NCI-H748 treated with DMSO at 0.1 percent for 48 hours (cell line): ENCODE results near the gene TIGD3.

Experiments
- DNase-seq: peaks from one replicate; lab custom pipeline; 2025; lab: John Stamatoyannopoulos, UW

TIGD3 gene

DNA sequence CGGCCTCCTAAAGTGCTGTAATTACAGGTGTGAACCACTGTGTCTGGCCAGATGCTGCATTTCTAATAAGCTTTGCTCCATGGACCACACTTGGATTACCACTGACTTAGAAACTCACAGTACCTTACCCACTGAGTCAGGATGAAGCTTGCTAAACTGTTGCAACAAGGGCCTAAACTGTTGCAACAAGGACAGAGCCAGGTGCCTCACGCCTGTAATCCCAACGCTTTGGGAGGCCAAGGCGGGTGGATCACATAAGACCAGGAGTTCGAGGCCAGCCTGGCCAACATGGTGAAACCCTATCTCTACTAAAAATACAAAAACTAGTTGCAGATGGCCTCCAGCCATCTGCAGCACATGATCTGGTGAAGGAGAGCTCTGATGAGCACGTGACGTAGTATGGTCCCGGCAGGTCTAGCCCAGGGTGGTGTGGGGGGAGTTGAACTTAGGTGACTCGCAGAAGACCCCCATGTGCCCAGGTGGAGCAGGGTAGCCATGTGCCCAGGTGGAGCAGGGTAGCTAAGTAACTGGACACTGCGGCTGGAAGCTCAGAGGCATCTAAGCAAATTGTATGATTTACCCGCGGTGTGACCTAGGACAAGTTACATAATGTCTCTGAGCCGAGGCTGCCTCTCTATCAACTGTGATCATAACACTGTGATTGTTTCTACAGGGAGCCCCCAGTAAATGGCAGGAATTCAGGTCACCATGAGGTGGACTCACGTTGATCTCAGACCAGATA, 19.5 kb downstream of the TIGD3 start:
- no peak for DNase-seq

DNA sequence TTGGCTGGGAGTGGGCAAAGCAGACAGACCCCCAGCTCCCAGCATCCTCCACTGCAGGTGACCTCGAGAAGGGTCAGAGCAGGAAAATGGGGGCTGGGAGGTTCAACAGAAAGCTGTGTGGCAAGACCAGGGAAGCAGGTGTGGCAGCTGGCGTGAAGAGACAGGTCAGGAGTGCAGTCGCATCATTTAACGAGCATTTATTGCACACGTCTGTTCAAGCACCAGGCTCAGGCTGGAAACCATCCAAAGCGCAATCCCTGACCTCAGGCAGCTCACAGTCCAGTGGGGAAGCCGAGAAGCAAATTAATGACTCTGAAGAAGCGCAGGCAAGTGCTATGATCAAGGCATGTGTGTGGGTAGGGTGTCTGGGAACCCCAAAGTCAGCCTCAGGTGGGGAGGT, 20.5 kb downstream of the TIGD3 start:
- no peak for DNase-seq

DNA sequence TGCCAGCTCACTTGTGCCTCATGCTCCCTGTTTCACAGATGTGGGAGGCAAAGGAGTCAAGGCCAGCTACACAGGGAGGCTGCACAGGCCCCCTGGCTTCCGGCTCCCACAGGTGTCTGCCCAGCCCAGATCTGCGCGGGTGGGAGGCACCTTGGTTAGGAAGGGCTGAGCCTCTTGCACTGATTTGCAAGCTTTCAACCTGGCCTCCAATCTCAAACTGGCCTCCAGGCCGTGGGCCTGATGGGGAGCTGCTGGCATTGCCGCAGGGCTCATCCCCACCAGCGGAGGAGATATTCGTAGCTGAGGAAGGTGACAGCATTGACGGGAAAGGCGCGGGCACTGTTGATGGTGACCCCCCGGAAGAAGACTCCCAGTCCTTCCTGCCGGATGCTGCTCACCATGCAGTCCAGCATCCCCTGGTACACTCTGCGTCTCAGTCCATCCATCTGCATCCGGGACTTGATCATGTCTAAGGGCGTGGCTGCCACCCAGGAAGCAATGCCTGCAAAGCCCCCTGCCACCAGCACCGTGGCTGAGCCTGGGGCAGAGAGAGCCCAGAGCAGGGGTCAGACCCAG, 21.7 kb downstream of the TIGD3 start:
- DNase-seq = no peak

DNA sequence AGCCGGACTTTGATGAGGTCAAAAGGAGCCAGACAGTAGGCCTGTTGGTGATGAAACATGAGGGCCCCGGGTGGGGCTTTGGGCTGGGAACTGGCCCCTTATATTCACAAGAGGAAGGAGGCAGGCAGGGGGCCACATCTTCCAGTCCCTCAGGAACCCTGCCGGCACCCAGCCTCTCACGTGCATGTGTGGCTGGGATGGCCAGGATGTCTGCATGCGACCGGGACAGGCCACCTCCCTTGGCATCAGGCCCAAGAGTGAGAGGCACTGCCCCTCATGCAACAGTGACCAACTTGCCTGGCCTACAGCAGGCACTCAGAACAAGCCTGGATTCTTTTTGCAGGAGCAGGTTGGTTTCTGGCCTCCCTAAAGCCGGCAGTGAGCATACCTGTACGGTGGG, 22.5 kb downstream of the TIGD3 start:
- DNase-seq = no peak

DNA sequence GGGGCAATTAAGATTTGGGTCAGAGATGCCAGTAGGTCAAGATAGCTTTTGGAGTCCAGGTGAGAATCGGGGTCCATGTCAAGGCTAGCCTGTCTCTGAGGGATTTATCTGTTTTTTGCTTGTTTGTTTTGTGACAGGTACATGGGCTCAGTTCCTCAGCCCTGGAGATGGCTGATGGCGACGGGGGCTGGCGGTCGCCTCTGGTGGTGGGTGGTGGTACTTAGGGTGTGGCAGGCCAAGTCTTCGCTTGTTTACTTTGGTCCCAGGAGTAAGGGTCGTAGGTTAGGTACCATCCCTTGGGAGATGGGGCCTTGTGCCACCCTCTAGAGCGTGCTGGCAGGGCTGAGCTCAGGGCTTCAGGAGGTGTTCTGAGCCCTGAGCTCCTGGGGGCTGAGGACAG, 23.2 kb downstream of the TIGD3 start:
- DNase-seq = no peak

DNA sequence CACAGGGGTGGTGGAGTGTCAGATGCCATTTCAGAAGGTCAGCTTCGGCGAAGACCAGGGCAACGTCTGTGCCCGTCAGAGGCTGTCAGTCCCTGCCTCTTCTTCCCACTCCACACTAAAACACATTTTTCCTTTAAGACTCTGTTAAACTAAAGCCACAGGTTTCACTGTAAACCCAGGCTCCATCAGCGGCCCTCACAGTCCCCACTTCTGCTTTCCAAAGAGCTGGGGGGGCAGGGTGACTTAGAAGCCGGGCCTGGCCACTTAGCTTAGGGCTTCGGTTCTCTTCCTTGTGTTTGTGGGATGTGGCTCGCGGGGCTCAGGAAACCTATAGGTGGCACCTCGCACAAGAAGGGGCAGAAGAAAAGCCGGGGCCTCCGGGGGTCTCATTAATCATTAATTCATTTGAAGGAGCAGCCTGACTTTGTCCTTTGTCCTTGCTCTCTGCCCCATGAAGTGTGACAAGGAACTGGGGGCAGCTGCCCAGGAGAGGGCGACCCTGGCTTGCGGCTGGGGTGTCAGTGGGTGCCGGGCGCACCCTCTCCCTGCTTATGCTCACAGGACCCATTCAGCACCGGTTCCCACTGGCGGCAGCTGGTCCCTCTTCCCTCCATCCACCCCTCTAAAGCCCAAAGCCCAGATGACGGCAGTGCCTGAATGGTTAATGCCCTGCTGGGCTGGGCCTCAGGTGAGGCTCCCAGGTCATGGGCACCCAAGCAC, 23.8 kb downstream of the TIGD3 start:
- no peak for DNase-seq

DNA sequence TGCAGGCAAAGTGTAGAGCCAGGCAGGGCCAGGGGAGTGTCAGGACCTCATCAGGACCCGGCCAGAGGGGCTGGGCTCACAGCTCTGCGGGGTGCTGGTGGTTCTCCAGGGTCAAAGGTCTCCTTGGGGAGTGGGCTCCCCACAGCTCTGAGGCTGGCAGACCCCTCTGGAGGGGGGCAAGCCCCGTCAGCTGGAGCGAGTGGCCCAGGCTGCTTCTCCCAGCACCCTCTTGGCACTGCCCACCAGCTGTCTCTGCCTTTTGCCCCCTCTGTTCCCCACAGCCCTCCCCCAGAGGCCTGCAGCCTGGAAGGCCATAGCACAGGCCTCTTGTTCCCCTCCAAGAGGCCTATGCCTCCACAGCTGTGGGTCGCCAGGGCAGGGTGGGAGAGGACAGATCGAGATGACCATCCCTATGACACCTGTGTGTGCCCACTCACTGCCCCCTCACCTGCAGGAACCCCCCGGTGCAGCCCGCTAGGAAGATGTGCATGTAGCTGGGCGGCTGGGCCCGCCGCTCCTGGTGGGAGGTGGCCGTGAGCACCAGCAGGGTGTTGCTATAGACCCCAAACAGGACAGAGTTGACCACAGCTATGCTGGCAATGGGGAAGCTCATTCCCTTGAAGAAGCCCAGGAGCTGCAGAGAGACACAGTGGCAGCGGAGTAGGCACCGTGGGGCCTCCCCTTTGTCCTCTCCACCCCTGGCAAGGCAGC, 24.5 kb downstream of the TIGD3 start:
- no peak for DNase-seq

DNA sequence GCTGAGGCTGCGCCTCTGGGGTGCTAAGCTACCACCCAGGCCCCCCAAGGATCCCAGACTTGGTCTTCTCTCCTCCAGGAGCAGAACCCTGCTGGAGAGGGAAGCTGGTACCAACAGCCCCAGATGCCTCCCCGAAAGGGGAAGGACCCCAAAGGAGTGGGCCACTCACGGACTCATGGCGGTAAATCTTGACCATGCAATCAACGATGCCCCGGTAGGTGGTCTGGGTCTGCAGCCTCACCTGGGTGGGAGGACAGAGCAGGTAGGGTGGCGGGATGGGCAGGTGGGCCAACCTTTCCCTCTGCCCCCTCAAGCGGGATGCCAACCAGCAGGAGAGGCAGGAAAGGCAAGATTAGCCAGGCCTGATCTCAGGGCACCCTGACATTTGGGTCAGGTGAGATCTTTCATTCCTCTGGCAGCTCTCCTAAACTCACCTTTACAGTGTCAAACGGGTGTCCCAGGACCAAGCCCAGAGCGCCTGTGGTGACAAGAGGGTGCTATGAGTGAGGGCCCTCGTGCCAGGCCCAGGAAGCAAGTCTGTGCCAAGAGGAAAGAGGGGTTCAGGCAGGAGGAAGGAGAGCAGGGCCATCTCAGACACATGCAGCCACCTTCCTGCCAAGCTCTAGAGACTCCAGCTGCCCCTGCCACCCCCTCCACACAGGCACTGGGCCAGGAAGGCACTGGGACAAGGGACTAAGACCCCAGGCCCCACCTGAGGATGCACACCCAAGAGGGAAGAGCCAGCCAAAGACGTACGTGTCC, 25.3 kb downstream of the TIGD3 start:
- no peak for DNase-seq

DNA sequence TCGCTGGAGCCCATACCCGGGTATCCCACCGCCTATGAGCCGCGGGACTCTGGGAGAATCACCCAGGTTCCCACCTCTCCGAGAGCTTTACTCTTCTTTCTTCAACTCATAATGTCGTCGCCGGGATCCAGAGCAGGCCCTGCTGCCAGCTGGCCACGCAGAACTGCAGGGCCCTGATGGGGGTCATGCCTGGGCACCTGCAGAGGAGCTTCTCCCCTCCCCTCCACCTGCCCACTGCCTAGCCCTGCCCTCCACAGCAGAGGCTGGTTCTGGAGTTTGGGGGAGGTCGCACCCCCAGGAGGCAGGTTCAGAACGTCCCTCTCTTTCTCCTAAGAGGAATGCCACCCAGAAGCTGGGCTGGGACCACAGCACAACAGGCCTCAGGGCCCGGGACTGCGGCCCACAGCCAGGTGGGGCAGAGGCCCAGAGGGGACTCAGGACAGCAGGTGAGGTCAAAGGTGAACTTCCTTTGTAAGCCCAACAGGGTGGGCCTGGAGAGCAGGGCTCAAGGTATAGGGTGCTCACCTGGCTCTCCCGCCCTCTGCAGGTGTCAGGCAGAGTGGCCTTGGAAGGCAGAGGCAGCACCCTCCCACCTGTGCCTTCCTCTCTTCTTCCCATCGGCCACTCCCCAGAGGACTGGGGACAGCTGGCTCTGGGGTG, 26.0 kb downstream of the TIGD3 start:
- DNase-seq = no peak

DNA sequence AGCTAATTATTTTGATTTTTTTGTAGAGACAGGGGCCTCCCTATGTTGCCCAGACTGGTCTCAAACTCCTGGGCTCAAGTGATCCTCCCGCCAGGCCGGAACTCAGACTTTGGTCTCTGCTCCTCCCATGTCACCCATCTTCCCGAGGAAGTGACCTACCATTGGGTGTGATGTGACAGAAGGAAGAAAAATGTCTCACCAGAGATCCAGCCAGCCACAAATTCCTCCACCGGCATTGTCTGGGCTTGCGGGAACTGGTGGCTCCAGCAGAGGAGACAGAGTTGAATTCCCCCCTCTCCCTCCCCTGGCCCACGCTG, 27.1 kb downstream of the TIGD3 start:
- DNase-seq = no peak

DNA sequence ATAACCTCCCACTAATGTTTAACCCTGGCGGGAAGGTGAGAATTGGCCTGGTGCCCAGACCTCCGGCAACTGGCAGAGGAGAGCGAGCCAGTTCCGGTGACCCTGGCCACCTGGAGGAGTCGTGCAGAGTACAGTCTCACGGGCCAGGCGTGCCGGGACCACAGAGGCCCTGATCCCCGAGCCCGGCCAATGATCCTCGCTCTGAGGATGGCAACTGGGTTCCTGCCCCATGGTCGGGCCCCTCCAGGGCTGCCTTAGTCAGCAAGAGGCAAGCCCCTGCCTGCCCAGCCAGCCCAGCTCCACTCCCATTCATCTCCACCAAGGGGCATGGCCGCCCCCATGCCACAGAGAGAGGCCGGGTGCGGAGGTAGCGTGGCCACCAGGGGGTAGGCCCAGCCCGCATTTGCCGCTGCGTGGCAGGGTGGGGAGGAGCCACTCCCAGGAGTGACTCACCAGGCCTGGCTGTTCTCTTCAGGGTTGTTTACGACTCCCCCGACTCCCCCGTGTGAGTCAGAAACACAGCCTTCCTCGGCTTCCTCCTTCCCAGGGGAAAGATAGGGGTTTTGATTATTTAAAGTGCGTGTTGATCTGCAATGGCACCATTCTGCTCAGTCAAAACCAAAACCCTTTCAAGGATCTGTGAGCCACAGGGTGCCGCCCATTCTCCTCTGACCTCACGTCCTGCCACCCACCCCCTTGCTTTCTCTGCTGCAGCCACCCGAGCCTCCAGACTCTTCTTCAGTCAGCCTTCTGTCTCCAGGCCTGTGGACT, 27.7 kb downstream of the TIGD3 start, which contains the start of gene SLC25A45:
Gene SLC25A45, minus strand, starts transcription at position 614 of the 771 bp plus-strand sequence. CDS start 695 bp downstream, outside the sequence.
- DNase-seq = peak; percentile 78

DNA sequence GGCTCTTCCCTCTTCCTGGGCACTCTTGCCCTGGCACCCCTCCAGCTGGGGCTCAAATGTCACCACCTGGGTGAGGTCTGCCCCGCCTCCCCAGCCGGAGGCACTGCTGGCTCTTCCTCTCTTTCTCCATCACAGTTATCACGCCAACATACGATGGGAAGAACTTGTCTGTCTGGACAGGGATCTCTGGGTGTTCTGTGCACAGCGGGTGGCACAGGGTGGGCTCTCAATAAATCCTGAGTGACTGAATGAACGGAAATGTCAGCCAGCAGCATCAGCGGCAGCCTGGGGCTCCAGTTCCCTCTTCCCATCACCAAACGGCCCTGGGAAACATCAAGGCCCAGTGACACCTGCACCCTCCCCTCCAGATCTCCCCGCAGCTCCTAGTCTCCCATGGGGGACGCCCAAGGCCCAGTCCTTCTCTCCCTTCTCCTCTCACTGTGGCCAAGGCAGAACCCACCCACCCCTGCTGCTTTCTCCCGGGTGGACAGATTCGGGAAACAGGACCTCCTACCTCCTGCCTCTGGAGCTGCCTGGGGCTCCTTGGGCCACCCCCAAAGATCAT, 28.3 kb downstream of the TIGD3 start:
- no peak for DNase-seq

DNA sequence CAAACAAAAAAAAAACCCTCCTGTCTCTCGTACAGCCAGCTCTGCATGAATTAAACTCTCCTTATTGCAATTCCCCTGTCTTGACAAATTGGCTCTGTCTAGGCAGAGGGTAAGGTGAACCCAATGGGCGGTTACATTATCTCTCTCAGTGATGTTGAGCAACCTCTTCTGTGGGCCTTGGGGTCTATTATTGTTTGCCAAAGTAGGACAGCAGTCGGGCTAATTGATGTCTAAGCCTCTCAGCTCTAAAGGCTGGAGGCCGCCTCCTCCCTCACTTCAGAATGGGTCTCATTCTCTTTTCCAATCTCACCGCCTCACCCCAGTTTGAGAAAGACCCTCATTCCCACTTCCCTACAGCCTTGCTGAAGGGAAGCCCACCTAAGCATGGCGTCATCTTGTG, 29.2 kb downstream of the TIGD3 start:
- no peak for DNase-seq

DNA sequence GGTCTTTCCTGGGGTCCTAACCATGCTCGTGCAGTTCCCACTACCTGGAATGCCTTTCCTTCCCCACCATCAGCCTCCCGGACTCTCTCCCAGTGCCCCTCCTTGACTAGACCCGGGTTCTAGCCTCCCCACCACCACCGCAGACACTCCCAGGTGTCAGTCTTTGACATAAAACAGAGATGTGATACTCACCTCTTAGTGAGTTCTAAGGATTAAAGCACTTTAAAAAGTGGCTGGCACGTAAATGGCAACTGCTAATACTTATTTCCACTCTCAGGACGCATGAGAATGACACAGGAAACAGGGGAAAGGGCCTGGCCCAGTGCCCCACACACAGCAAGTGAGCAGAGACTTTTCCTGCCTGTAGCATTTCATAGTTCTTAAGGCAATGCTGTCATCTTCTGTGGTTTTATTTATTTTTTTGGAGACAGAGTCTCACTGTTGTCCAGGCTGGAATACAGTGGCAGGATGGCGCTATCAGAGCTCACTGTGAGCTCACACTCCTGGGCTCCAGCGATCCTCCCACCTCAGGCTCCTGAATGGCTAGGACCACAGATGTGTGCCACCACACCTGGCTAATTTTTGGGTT, 29.8 kb downstream of the TIGD3 start:
- no peak for DNase-seq

DNA sequence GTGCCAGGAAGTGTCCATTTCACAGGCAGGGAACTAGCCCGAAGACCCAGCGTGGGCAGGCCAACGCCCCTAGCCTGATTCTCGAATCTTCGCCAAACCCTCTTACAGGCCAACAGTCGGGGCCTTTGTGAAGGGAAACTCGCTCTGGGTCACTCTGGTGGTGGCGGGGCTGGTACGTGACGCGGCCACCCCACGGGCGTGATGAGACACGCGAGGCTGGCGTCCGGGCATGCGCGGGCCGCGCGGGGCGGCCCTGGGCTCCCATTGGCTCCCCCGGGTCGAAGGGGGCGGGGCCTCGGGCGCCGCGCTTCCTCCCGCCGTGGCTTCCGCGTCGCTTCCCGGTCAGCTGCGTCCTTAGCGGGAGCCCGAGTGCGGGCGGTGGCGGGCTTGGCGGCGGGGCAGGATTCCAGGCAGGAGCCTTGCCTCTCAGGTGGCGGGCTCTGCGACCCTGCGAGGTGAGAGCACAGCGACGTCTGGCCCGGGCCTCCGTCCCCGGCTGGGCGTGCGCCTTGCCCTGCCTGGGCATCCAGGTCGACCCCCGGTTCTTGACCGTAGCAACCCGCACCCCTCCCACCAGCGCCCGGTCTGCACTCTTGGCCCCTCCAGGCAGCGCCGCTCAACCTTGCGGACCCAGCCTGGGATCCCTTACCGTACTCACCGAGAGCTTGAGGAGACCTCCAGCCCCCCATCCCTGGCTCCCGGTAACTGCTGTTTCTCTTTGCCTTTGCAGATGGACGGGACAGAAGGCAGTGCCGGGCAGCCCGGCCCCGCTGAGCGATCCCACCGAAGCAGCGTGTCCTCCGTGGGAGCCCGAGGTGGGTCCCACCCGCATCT, 32.0 kb downstream of the TIGD3 start, which contains the start of gene FRMD8:
Gene FRMD8, plus strand, starts transcription at position 331 of the 834 bp plus-strand sequence. Its CDS starts 400 bp downstream, at position 731.
- DNase-seq = peak; percentile 63

DNA sequence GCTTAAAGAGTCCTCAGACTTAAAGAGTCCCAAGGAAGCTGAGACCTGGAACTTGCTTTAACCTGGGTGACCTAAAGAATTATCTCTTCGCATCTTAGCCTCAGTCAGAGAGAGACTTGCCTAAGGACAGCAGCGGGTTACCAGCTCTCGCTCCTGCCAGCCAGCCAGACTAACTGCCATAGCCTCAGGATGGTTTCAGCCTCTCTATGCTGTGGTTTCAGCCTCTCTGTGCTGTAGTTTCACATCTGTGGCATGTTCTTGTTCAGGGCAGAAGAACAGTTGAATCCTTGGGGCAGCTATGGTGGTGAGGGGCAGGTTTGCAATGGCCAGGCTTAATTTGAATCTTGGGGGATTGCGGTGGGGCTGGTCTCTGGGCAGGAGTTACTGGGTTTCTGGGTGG, 34.2 kb downstream of the TIGD3 start:
- no peak for DNase-seq

DNA sequence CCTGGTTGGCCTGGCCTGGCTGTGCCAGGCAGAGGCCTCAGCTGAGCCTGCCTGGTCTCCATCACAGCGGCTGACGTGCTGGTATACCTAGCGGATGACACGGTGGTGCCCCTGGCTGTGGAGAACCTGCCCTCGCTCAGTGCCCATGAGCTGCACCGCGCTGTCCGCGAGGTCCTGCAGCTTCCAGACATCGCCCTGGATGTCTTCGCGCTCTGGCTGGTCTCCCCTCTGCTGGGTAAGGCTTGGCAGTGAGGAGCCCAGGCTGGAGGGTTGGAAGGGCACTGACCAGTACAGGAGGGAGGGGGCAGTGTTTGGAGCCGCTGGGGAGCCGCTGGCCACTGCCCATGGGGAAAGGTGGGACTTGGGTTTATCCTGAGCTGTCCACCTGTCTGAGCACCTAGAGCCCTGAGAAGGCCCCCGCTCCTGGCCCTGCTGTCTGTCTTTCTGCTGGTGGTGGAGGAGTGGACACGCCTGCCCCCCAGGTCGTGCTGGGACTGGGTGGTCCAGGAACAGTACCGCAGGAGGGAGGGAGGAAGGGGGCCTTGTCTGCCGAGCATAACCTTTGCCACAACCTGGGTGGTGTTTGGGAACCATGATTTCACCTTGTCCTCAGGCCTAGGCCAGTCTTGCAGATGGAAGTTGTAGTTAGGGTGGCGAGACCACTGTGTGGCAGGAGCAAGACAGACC, 34.9 kb downstream of the TIGD3 start:
- no peak for DNase-seq
